IgD-negative memory B cell (primary cell): Measurements from ENCODE around the gene KLHL33. TPM values are rescaled to one million over a fixed set of nuclear protein-coding genes. Genes with fewer than 3 reads are reported as not detected.
"Not testable (repeated sequence)": the region's sequence is repeated elsewhere in the genome, so short reads cannot be mapped to it uniquely, and the experiment has no call there.

Experiments
- H3K27ac Mint-ChIP-seq, 3 donors: one replicate each; pipeline ENCODE4 v1.8.0; 2020 to 2022; ENCODE audit warnings: mild to moderate bottlenecking in 3 of 3, mixed read lengths in 3 of 3, moderate library complexity in 1 of 3
- H3K27me3 Mint-ChIP-seq: one replicate; pipeline ENCODE4 v1.8.0; 2021; ENCODE audit warnings: mixed read lengths
- H3K36me3 Mint-ChIP-seq: one replicate; pipeline ENCODE4 v1.8.0; 2020; ENCODE audit warnings: mild to moderate bottlenecking, mixed read lengths
- H3K4me1 Mint-ChIP-seq, 3 donors: one replicate each; pipeline ENCODE4 v1.8.0; 2020 to 2022; ENCODE audit warnings: mixed read lengths in 3 of 3, mild to moderate bottlenecking in 1 of 3
- H3K4me3 Mint-ChIP-seq, 4 donors: one replicate each; pipeline ENCODE4 v1.8.0; 2020 to 2022; ENCODE audit warnings: mild to moderate bottlenecking in 4 of 4, mixed read lengths in 4 of 4, moderate library complexity in 3 of 4
- H3K9me3 Mint-ChIP-seq, 3 donors: one replicate each; pipeline ENCODE4 v1.8.0; 2020 to 2021; ENCODE audit warnings: mixed read lengths in 3 of 3, mild to moderate bottlenecking in 1 of 3
- polyA plus RNA-seq: library from polyadenylated mRNA; unstranded; fragments of 300-500 nt; fragmentation: Illumina TruSeq; gene quantifications from one replicate; pipeline ENCODE4 v1.2.3, GENCODE V29; 2021

KLHL33 gene
- polyA plus RNA-seq, 1 donor from 2014 or later, result 0.10 TPM

GRCh38 chr14:20460458-20461224 is 24.7 kb upstream of the KLHL33 start:
- Mint-ChIP-seq H3K4me1 (peaks cover 11 to 44% (median 15%) of the 10 kb centered on the region in 3 donors), H3K9me3 (no peaks in the 10 kb centered on the region), H3K27me3 (no peaks in the 10 kb centered on the region), H3K4me3 (peak overlapping the region; percentile 84 to 98 (median 96)), H3K27ac (peak overlapping the region; percentile 94 to 100 (median 98)), H3K36me3 (peaks cover 2% of the 10 kb centered on the region)

DNA sequence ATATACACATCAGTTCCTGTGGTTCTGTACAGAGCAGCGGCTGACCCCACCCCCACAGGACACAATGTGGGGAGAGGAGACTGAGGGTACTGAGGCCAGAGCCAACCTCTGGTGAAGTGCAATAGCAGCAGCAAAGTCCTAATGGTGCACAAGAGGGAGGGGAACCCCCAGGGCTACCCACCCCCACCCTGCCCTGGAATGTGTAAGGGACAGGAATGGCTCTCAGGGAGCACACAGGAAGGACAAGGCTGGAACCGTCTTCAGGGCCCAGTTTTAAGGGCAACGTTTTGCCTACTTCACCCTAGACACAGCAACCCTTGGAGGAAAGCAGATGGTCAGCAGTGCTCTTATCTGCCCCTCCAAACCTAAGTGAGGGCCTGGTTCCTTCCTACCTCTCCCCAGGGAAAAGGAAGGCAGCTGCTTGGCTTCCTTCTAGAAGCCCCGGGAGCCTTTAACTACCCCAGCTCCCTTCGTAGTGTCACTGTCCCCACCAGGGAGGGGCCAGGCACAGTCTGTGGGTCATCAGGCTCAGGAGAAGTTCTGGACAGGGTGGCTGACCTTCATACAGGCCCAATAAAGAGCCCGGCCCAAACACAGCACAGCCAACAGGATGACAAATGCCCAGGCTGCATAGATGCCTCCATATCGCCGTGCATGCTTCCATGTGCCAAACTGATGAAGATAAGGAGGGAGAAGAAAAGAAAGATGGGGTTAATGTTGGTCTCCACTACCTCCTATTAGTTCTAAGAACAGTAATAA is 22.2 kb upstream of the KLHL33 start:
- Mint-ChIP-seq H3K36me3 (peaks cover 2% of the 10 kb centered on the region), H3K4me3 (peak overlapping the region in 2 of 4 donors; percentile 19 to 24), H3K4me1 (peaks cover 11 to 36% (median 15%) of the 10 kb centered on the region in 3 donors), H3K27me3 (no peaks in the 10 kb centered on the region), H3K27ac (peak overlapping the region in 2 of 3 donors; percentile 84 to 85), H3K9me3 (no peaks in the 10 kb centered on the region)

GRCh38 chr14:20456971-20457370 is 21.0 kb upstream of the KLHL33 start:
- no peaks in the 10 kb centered on the region for H3K9me3 Mint-ChIP-seq
- H3K27ac Mint-ChIP-seq, result peak overlapping the region in 2 of 3 donors; percentile 60 to 85
- peaks cover 11 to 37% (median 18%) of the 10 kb centered on the region in 3 donors for H3K4me1 Mint-ChIP-seq
- peaks cover 6% of the 10 kb centered on the region for H3K36me3 Mint-ChIP-seq
- H3K27me3 Mint-ChIP-seq, result no peaks in the 10 kb centered on the region
- H3K4me3 Mint-ChIP-seq, result peak overlapping the region in 2 of 4 donors; percentile 8 to 25

DNA sequence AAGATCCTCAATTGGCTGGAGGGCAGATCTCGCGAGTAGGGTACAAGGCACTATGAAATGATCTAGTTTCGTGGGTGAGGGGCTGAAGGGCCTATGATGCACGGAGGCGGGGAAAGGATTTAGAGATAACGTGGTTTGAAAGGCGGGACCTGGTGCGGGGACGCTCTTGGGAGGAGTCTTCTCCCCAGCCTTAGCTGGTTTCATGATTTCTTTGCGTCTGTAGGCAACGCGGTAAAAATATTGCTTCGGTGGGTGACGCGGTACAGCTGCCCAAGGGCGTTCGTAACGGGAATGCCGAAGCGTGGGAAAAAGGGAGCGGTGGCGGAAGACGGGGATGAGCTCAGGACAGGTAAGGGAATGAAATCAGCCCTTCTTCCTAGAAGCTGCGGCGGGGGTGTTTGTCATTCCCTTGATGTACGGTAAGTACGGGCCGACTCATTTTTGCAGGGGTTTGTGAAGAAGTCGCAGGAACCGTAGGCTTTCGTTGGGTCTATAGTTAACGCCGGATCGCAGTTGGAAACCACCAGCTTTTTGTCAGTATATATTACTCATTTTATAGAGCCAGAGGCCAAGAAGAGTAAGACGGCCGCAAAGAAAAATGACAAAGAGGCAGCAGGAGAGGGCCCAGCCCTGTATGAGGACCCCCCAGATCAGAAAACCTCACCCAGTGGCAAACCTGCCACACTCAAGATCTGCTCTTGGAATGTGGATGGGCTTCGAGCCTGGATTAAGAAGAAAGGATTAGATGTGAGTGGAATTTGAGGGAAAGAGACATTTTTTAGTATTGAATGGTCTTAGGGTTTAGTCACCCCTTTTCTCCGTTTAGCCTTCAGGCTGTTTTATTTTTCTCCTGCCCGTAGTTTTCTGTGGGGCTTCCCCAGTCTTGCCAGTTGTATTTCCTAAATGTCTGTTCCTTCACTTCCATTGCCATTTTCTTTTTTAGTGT is 19.7 kb upstream of the KLHL33 start:
- no peaks in the 10 kb centered on the region for H3K9me3 Mint-ChIP-seq
- H3K4me1 Mint-ChIP-seq, result peaks cover 6 to 32% (median 16%) of the 10 kb centered on the region in 3 donors
- no peak overlapping the region for H3K4me3 Mint-ChIP-seq
- H3K36me3 Mint-ChIP-seq, result peaks cover 7% of the 10 kb centered on the region
- no peaks in the 10 kb centered on the region for H3K27me3 Mint-ChIP-seq
- H3K27ac Mint-ChIP-seq, result no peak overlapping the region

- Mint-ChIP-seq H3K4me3 (no peak within 1 kb of the TSS), H3K36me3 (peaks cover 4% of the 10 kb centered on the region), H3K27ac (no peak within 1 kb of the TSS), H3K9me3 (no peaks in the 10 kb centered on the region), H3K4me1 (peaks cover 0 to 27% (median 10%) of the 10 kb centered on the region in 3 donors), H3K27me3 (no peaks in the 10 kb centered on the region)
These were observed 18.8 kb upstream of the KLHL33 start, which contains the start of the genes APEX1 and OSGEP for GRCh38 chr14:20454516-20455354. TSS of gene APEX1 (plus strand) at chr14:20455226. CDS start at chr14:20455646, 420 bp downstream. TSS of gene OSGEP (minus strand) at chr14:20454812. CDS start at chr14:20454683, 129 bp downstream.

DNA sequence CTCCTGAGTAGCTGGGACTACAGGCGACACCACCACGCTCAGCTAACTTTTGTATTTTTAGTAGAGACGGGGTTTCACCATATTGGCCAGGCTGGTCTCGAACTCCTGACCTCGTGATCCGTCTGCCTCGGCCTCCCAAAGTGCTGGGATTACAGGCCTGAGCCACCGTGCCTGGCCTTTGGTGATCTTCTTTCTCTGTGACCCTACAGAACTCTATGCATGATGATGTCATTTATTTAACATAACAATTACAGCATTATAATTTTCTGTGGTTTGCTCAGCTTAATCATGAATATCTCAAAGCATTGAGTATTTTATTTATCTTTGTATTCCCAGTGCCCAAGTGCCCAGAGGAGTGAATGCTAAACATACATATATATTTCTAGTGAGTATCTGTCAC is 16.9 kb upstream of the KLHL33 start:
- H3K4me3 Mint-ChIP-seq, result peak overlapping the region; percentile 16 to 52 (median 33)
- H3K27me3 Mint-ChIP-seq, H3K36me3 Mint-ChIP-seq, H3K9me3 Mint-ChIP-seq: not testable (repeated sequence)
- peak overlapping the region in 1 of 3 donors; percentile 63 for H3K27ac Mint-ChIP-seq
- peaks cover 0 to 18% (median 8%) of the 10 kb centered on the region in 3 donors for H3K4me1 Mint-ChIP-seq

DNA sequence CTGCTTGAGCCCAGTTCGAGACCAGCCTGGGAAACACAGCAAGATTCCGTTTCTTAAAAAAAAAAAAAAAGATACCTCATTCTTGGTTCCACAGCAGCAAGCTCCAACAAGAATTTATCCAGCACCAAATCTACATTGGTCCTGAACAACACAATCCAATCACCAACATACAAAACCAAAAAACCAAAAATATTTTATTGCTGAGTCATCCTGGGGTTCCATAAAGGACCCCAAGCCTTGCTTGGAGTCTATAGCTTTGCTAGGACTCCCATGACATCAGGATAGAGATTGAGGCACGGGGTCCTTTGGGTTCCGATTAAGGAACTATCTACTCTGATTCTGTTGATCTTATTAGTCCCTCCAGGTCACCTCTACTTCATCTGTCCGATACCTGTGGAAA is 10.9 kb upstream of the KLHL33 start:
- Mint-ChIP-seq H3K4me1 (peaks cover under 1 to 6% (median 6%) of the 10 kb centered on the region in 3 donors), H3K9me3 (no peaks in the 10 kb centered on the region), H3K4me3 (no peak overlapping the region), H3K27me3 (no peaks in the 10 kb centered on the region), H3K27ac (no peak overlapping the region), H3K36me3 (peaks cover 12% of the 10 kb centered on the region)

- Mint-ChIP-seq H3K4me1 (peaks cover 23 to 29% (median 26%) of the 10 kb centered on the region in 3 donors), H3K36me3 (peaks cover 12% of the 10 kb centered on the region)
- not testable (repeated sequence) for H3K27ac Mint-ChIP-seq, H3K4me3 Mint-ChIP-seq, H3K27me3 Mint-ChIP-seq, H3K9me3 Mint-ChIP-seq
These were observed 7.7 kb upstream of the KLHL33 start for GRCh38 chr14:20443650-20444049.

DNA sequence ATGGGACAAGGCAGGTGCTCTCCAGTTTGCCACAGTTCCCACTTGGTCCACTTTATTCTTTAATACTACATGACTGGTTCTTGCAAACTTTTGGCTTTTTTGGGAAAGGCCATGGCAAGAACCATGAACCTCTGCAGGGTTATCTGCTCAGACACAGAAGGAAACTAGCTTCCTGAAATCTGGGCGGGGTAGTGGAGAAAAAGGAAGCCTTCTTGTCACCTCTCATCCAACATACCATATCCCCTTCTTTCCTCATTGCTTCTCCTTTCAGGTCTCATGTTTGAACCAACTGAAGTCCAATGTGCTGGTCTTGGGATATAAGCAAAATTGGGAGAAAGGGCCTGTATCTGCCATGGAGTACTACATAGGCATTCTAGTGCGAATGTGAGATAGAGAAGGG is 5.5 kb upstream of the KLHL33 start:
- Mint-ChIP-seq H3K27ac (no peak overlapping the region), H3K4me1 (peaks cover 28 to 38% (median 33%) of the 10 kb centered on the region in 3 donors), H3K36me3 (no peaks in the 10 kb centered on the region), H3K27me3 (no peaks in the 10 kb centered on the region), H3K4me3 (peak overlapping the region in 2 of 4 donors; percentile 69 to 86), H3K9me3 (peaks cover 0 to 2% (median 0%) of the 10 kb centered on the region in 3 donors)

- H3K4me3 Mint-ChIP-seq, result peak overlapping the region in 3 of 4 donors; percentile 4 to 86 (median 69)
- peak overlapping the region in 2 of 3 donors; percentile 11 to 89 for H3K27ac Mint-ChIP-seq
- peaks cover 28 to 38% (median 34%) of the 10 kb centered on the region in 3 donors for H3K4me1 Mint-ChIP-seq
- H3K36me3 Mint-ChIP-seq, result no peaks in the 10 kb centered on the region
- H3K9me3 Mint-ChIP-seq, result peaks cover 0 to 2% (median 0%) of the 10 kb centered on the region in 3 donors
- no peaks in the 10 kb centered on the region for H3K27me3 Mint-ChIP-seq
These were observed 4.9 kb upstream of the KLHL33 start for GRCh38 chr14:20440882-20441281.

GRCh38 chr14:20440465-20440864 is 4.5 kb upstream of the KLHL33 start:
- H3K36me3 Mint-ChIP-seq, result no peaks in the 10 kb centered on the region
- no peaks in the 10 kb centered on the region for H3K27me3 Mint-ChIP-seq
- peak overlapping the region in 2 of 3 donors; percentile 11 to 89 for H3K27ac Mint-ChIP-seq
- peaks cover 28 to 38% (median 34%) of the 10 kb centered on the region in 3 donors for H3K4me1 Mint-ChIP-seq
- H3K4me3 Mint-ChIP-seq, result peak overlapping the region in 3 of 4 donors; percentile 47 to 86 (median 69)
- H3K9me3 Mint-ChIP-seq, result peaks cover 0 to 2% (median 0%) of the 10 kb centered on the region in 3 donors

DNA sequence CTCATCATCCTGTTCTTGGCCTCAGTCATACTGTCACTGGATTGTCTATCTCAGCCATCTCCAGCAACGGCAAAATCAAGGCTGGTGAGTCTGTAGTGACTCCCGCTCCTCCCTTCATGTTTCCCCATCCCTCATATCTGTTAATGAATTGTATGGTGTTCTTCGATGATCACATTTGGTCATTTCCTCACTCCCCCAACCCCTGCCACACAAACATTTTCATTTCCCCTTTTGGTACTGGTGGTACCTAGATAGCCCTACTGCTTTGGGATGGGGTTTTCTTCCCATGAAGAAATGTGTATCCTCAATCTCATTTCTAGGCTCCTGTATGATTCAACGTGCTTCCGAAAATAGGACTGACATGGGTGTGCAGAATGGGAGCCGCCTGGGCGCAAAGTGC is 2.7 kb upstream of the KLHL33 start:
- peaks cover 0 to 2% (median 0%) of the 10 kb centered on the region in 3 donors for H3K9me3 Mint-ChIP-seq
- H3K4me1 Mint-ChIP-seq, result peaks cover 31 to 38% (median 36%) of the 10 kb centered on the region in 3 donors
- H3K27me3 Mint-ChIP-seq, result no peaks in the 10 kb centered on the region
- peak overlapping the region in 2 of 4 donors; percentile 24 to 63 for H3K4me3 Mint-ChIP-seq
- no peak overlapping the region for H3K27ac Mint-ChIP-seq
- H3K36me3 Mint-ChIP-seq, result no peaks in the 10 kb centered on the region

- Mint-ChIP-seq H3K4me1 (peaks cover 24 to 33% (median 33%) of the 10 kb centered on the region in 3 donors), H3K36me3 (no peaks in the 10 kb centered on the region), H3K4me3 (no peak overlapping the region), H3K27ac (peak overlapping the region in 1 of 3 donors; percentile 73), H3K27me3 (no peaks in the 10 kb centered on the region), H3K9me3 (peaks cover 0 to 2% (median 0%) of the 10 kb centered on the region in 3 donors)
These were observed 393 bp upstream of the KLHL33 start for GRCh38 chr14:20436363-20436755.
